WTC11 (cell line): ENCODE results near the gene TTC1. TPM values are rescaled to one million over a fixed set of nuclear protein-coding genes. Genes with fewer than 3 reads are reported as not detected.

Experiments
- ATAC-seq: fragments of 200-7000 bp; cut with Tn5 transposase; 2 replicates; pipeline ENCODE4 v1.10.0; 2021; ENCODE audit warnings: mild to moderate bottlenecking, moderate library complexity
- CTCF ChIA-PET: fragments of 300-600 bp; sonication (Branson Sonifier 250); formaldehyde crosslinking; loops from one replicate; lab custom pipeline; 2021; ENCODE audit warnings: antibody characterized with exemption; lab: Charles Lee
- POLR2A ChIA-PET: fragments of 350-600 bp; sonication (Branson Sonifier 250); formaldehyde crosslinking; loops from one replicate; lab custom pipeline; 2021; ENCODE audit warnings: antibody characterized with exemption; lab: Charles Lee
- DNase-seq: peaks from one replicate; pipeline ENCODE4 v3.0.0; 2021; ENCODE audit warnings: low spot score
- H3K27ac Mint-ChIP-seq: 2 replicates; pipeline ENCODE4 v1.8.0; 2021; ENCODE audit warnings: mixed read lengths
- H3K27me3 Mint-ChIP-seq: 2 replicates; pipeline ENCODE4 v1.8.0; 2021; ENCODE audit warnings: low read depth, mild to moderate bottlenecking, moderate library complexity, mixed read lengths
- H3K36me3 Mint-ChIP-seq: 2 replicates; pipeline ENCODE4 v1.8.0; 2021; ENCODE audit warnings: mixed read lengths
- H3K4me1 Mint-ChIP-seq: 2 replicates; pipeline ENCODE4 v1.8.0; 2022; ENCODE audit warnings: mixed read lengths
- H3K4me3 Mint-ChIP-seq: 2 replicates; pipeline ENCODE4 v1.8.0; 2021; ENCODE audit warnings: mild to moderate bottlenecking, moderate library complexity, mixed read lengths
- H3K9me3 Mint-ChIP-seq: 2 replicates; pipeline ENCODE4 v1.8.0; 2021; ENCODE audit warnings: mixed read lengths
- AR ChIP-seq: fragments of 250-450 bp; sonication (Bioruptor Pico); IDR thresholded peaks from 2 replicates; pipeline ENCODE4 v1.9.0; 2021; ENCODE audit warnings: mild to moderate bottlenecking
- ATF1 ChIP-seq: sonication (generic); formaldehyde crosslinking; IDR thresholded peaks from 2 replicates; pipeline ENCODE4 v1.8.1; 2023; ENCODE audit warnings: mild to moderate bottlenecking, moderate library complexity, missing genetic modification reagents
- CTCF ChIP-seq: fragments of 200-600 bp; IDR thresholded peaks from 2 replicates; pipeline ENCODE4 v1.8.0; 2022; ENCODE audit warnings: antibody characterized with exemption
- E2F4 ChIP-seq: sonication (generic); formaldehyde crosslinking; IDR thresholded peaks from 2 replicates; pipeline ENCODE4 v1.8.1; 2022; ENCODE audit warnings: low read depth, mild to moderate bottlenecking, moderate library complexity, missing genetic modification reagents, borderline replicate concordance
- ERG ChIP-seq: fragments of 250-450 bp; sonication (Bioruptor Pico); IDR thresholded peaks from 2 replicates; pipeline ENCODE4 v1.8.0; 2021; ENCODE audit warnings: mild to moderate bottlenecking
- FOXP4 ChIP-seq: sonication (generic); formaldehyde crosslinking; IDR thresholded peaks from 2 replicates; pipeline ENCODE4 v1.8.0; 2022; ENCODE audit warnings: mild to moderate bottlenecking, missing genetic modification reagents
- GRHL2 ChIP-seq: fragments of 250-450 bp; sonication (Bioruptor Pico); IDR thresholded peaks from 2 replicates; pipeline ENCODE4 v1.8.0; 2022; ENCODE audit warnings: mild to moderate bottlenecking, moderate library complexity; ENCODE audit not compliant: insufficient replicate concordance, severe bottlenecking
- MAX ChIP-seq: sonication (generic); formaldehyde crosslinking; IDR thresholded peaks from 2 replicates; pipeline ENCODE4 v1.8.0; 2022; ENCODE audit warnings: mild to moderate bottlenecking, missing genetic modification reagents
- MYBL2 ChIP-seq: sonication (generic); formaldehyde crosslinking; IDR thresholded peaks from 2 replicates; pipeline ENCODE4 v1.8.1; 2023; ENCODE audit warnings: mild to moderate bottlenecking, moderate library complexity, missing genetic modification reagents
- NFATC4 ChIP-seq: fragments of 250-450 bp; sonication (Bioruptor Pico); IDR thresholded peaks from 2 replicates; pipeline ENCODE4 v1.9.0; 2021; ENCODE audit warnings: mild to moderate bottlenecking
- NR3C1 ChIP-seq: sonication (generic); formaldehyde crosslinking; conservative IDR thresholded peaks from 2 replicates; pipeline ENCODE4 v1.8.1; 2023; ENCODE audit warnings: low read depth, mild to moderate bottlenecking, missing genetic modification reagents
- PRRX2 ChIP-seq: fragments of 250-450 bp; sonication (Bioruptor Pico); IDR thresholded peaks from 2 replicates; pipeline ENCODE4 v1.8.0; 2021; ENCODE audit warnings: mild to moderate bottlenecking
- SMAD3 ChIP-seq: sonication (generic); formaldehyde crosslinking; IDR thresholded peaks from 2 replicates; pipeline ENCODE4 v1.8.0; 2022; ENCODE audit warnings: missing genetic modification reagents, mild to moderate bottlenecking, borderline replicate concordance
- TCF7 ChIP-seq: sonication (generic); formaldehyde crosslinking; IDR thresholded peaks from 2 replicates; pipeline ENCODE4 v1.8.0; 2022; ENCODE audit warnings: mild to moderate bottlenecking, low read depth, missing genetic modification reagents, moderate library complexity
- TEAD4 ChIP-seq: sonication (generic); formaldehyde crosslinking; IDR thresholded peaks from 2 replicates; pipeline ENCODE4 v1.8.0; 2022; ENCODE audit warnings: mild to moderate bottlenecking, missing genetic modification reagents
- ZNF121 ChIP-seq: sonication (generic); formaldehyde crosslinking; IDR thresholded peaks from 2 replicates; pipeline ENCODE4 v1.8.0; 2023; ENCODE audit warnings: missing genetic modification reagents
- ZNF232 ChIP-seq: sonication (generic); formaldehyde crosslinking; IDR thresholded peaks from 2 replicates; pipeline ENCODE4 v1.8.0; 2022; ENCODE audit warnings: mild to moderate bottlenecking, missing genetic modification reagents
- ZNF396 ChIP-seq: fragments of 250-450 bp; sonication (Bioruptor Pico); IDR thresholded peaks from 2 replicates; pipeline ENCODE4 v1.8.0; 2021; ENCODE audit warnings: mild to moderate bottlenecking, moderate library complexity, borderline replicate concordance
- ZNF532 ChIP-seq: fragments of 250-450 bp; sonication (Bioruptor Pico); IDR thresholded peaks from 2 replicates; pipeline ENCODE4 v1.9.0; 2021; ENCODE audit warnings: mild to moderate bottlenecking, borderline replicate concordance
- ZNF671 ChIP-seq: fragments of 250-450 bp; sonication (Bioruptor Pico); IDR thresholded peaks from 2 replicates; pipeline ENCODE4 v1.8.0; 2021; ENCODE audit warnings: mild to moderate bottlenecking
- total RNA-seq: library from RNA; stranded (reverse); gene quantifications from 3 replicates; pipeline ENCODE4 v1.2.3, GENCODE V29; 2021

Gene TTC1
- total RNA-seq, 1 experiment from 2014 or later = 47.4 TPM

GRCh38 chr5:160057256-160057655, 48.3 kb downstream of the TTC1 start (continued):
- no peak for TF ChIP-seq AR (CRISPR knock-in tag)
- TF ChIP-seq FOXP4 (CRISPR knock-in tag) = no peak
- no peak for TF ChIP-seq TCF7 (CRISPR knock-in tag)
- TF ChIP-seq MYBL2 (CRISPR knock-in tag) = no peak
- TF ChIP-seq GRHL2 (CRISPR knock-in tag) = no peak
- no peak for TF ChIP-seq E2F4
- no peak for TF ChIP-seq CTCF
- no peak for TF ChIP-seq NFATC4 (CRISPR knock-in tag)

GRCh38 chr5:160060001-160060400, 51.1 kb downstream of the TTC1 start:
- Mint-ChIP-seq H3K4me3 (no peak overlapping the region), H3K27ac (no peak overlapping the region), H3K36me3 (peaks cover 44% of the 10 kb centered on the region), H3K9me3 (no peaks in the 10 kb centered on the region), H3K4me1 (peaks cover 15% of the 10 kb centered on the region), H3K27me3 (no peaks in the 10 kb centered on the region)
- ChIA-PET CTCF (interaction anchor here (1.3 kb wide), 1 partner anchor 38 kb away, joined by 3 read pairs; no protein-coding TSS in a partner anchor), POLR2A (interaction anchor here (0.6 kb wide), 1 partner anchor 47 kb away, joined by 5 read pairs; no protein-coding TSS in a partner anchor)
- ATAC-seq (no peak), DNase-seq (no peak)
- TF ChIP-seq FOXP4 (CRISPR knock-in tag) (no peak), ATF1 (CRISPR knock-in tag) (no peak), SMAD3 (CRISPR knock-in tag) (no peak), ZNF671 (CRISPR knock-in tag) (no peak), ZNF121 (CRISPR knock-in tag) (no peak), ZNF396 (CRISPR knock-in tag) (no peak), MYBL2 (CRISPR knock-in tag) (no peak), ZNF532 (CRISPR knock-in tag) (no peak), TEAD4 (CRISPR knock-in tag) (no peak), PRRX2 (CRISPR knock-in tag) (no peak), NR3C1 (no peak), ZNF232 (CRISPR knock-in tag) (no peak), MAX (CRISPR knock-in tag) (no peak), ERG (no peak)
